Tibial artery (tissue), 4 donors: ENCODE data around the gene UBC.
"Not testable (repeated sequence)": the region's sequence is repeated elsewhere in the genome, so short reads cannot be mapped to it uniquely, and the experiment has no call there.

Experiments
- DNase-seq, 2 donors: peaks; one replicate each; pipeline ENCODE4 v3.0.0-alpha.2; 2019
- H3K27ac ChIP-seq, 2 donors: fragments of 200-600 bp; sonication (generic) in 1 of 2; 1 replicate in 1 of 2; 2 replicates in 1 of 2; pipeline ENCODE4 v1.5.1; 2018 to 2019; ENCODE audit warnings: mild to moderate bottlenecking in 1 of 2
- H3K27me3 ChIP-seq, 2 donors: fragments of 200-600 bp; sonication (generic) in 1 of 2; one replicate each; pipeline versions ENCODE4 v1.5.1 to v1.6.0; 2016 to 2019
- H3K36me3 ChIP-seq, 3 donors: fragments of 200-600 bp; sonication (generic) in 2 of 3; one replicate each; pipeline ENCODE4 v1.5.1; 2016 to 2019; ENCODE audit warnings: mild to moderate bottlenecking in 2 of 3
- H3K4me1 ChIP-seq, 4 donors: fragments of 200-600 bp; sonication (generic) in 2 of 4; 1 replicate in 3 of 4; 2 replicates in 1 of 4; pipeline ENCODE4 v1.5.1; 2016 to 2019
- H3K4me3 ChIP-seq, 2 donors: fragments of 200-600 bp; sonication (generic) in 1 of 2; 1 replicate in 1 of 2; 2 replicates in 1 of 2; pipeline ENCODE4 v1.5.1; 2018 to 2019; ENCODE audit warnings: mild to moderate bottlenecking in 2 of 2
- H3K9me3 ChIP-seq, 3 donors: fragments of 200-600 bp; sonication (generic) in 1 of 3; one replicate each; pipeline ENCODE4 v1.5.1; 2016 to 2019
- intact Hi-C: fragments of 100-400 bp; cut with DNase I; formaldehyde crosslinking; loops from one replicate; pipeline ENCODE4 v1.15.0; 2023; ENCODE audit warnings: low total_unique reads
- TF ChIP-seq, protein P1 (sequence below), 2 experiments: fragments of 200-600 bp in 1 of 2; fragments of 450-650 bp in 1 of 2; IDR thresholded peaks; one replicate each; pipeline ENCODE4 v1.5.1; 2017 to 2019; ENCODE audit warnings: antibody characterized with exemption in 2 of 2, mild to moderate bottlenecking in 1 of 2, moderate library complexity in 1 of 2

UBC gene

DNA sequence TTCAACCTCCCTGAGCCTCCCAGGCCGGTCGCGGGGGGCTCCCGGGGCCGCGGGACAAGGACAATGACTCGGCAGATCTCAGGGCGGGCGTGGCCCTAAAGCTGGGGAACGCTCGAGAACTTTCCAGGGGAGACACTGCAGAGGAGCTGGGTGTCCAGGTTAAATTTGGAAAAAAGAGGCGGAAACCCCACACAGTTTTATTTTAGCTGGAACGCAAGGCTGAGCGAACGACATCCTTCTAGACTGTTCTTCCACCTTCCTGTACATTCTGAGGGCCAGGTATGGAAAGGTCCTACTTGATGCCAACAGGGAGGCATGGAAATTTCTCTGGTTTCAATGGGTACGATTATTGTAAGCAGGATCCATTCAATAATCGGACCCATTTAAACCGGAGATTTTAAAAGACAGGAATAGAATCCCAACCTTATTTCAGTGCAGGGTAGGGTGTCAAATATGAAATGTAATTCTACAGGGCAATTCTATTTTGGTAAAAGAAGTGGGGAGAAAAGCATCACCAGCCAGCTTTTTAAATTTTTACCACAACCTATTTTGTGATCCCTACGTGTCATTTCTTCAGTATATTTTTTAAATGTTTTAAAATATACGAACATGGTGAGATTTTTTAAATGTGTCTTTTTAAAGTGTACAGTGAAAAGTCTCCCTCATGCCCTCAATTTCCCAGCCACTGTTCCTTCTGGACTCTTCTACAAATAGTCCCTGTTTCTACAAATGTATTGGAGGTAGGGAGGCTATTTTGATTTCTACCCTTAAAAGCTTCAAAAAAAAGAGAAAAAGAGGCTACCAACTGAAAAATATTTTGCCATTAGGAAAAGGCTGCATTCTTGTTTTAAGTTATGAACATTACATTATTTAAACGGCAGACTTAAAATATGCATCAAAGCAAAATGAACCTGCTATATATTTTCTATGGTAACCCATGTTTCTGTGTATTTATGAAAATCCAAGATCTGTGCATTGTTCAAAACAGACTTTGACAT, 1.1 kb upstream of the UBC start:
- Histone ChIP-seq H3K9me3 (peaks cover 0 to 5% (median 0%) of the 10 kb centered on the region in 3 donors), H3K4me3 (peak overlapping the region; percentile 79 to 83), H3K36me3 (peaks cover 28 to 34% (median 31%) of the 10 kb centered on the region in 3 donors), H3K27me3 (no peaks in the 10 kb centered on the region), H3K27ac (peak overlapping the region; percentile 97 to 100), H3K4me1 (peaks cover 0 to 50% (median 33%) of the 10 kb centered on the region in 4 donors)
- peak; percentile 57 to 84 for DNase-seq
- TF ChIP-seq, protein P1, sequence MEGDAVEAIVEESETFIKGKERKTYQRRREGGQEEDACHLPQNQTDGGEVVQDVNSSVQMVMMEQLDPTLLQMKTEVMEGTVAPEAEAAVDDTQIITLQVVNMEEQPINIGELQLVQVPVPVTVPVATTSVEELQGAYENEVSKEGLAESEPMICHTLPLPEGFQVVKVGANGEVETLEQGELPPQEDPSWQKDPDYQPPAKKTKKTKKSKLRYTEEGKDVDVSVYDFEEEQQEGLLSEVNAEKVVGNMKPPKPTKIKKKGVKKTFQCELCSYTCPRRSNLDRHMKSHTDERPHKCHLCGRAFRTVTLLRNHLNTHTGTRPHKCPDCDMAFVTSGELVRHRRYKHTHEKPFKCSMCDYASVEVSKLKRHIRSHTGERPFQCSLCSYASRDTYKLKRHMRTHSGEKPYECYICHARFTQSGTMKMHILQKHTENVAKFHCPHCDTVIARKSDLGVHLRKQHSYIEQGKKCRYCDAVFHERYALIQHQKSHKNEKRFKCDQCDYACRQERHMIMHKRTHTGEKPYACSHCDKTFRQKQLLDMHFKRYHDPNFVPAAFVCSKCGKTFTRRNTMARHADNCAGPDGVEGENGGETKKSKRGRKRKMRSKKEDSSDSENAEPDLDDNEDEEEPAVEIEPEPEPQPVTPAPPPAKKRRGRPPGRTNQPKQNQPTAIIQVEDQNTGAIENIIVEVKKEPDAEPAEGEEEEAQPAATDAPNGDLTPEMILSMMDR (IDR thresholded peaks at IDR 0.05), result no peak
- intact Hi-C loops, result no loop called here

DNA sequence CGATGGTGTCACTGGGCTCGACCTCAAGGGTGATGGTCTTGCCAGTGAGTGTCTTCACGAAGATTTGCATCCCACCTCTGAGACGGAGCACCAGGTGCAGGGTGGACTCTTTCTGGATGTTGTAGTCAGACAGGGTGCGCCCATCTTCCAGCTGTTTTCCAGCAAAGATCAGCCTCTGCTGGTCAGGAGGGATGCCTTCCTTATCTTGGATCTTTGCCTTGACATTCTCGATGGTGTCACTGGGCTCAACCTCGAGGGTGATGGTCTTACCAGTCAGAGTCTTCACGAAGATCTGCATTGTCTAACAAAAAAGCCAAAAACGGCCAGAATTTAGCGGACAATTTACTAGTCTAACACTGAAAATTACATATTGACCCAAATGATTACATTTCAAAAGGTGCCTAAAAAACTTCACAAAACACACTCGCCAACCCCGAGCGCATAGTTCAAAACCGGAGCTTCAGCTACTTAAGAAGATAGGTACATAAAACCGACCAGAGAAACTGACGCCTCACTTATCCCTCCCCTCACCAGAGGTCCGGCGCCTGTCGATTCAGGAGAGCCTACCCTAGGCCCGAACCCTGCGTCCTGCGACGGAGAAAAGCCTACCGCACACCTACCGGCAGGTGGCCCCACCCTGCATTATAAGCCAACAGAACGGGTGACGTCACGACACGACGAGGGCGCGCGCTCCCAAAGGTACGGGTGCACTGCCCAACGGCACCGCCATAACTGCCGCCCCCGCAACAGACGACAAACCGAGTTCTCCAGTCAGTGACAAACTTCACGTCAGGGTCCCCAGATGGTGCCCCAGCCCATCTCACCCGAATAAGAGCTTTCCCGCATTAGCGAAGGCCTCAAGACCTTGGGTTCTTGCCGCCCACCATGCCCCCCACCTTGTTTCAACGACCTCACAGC, 717 bp downstream of the UBC start:
- H3K27ac ChIP-seq, result peak overlapping the region; percentile 97 to 100
- H3K36me3 ChIP-seq, result peaks cover 30 to 36% (median 33%) of the 10 kb centered on the region in 3 donors
- H3K9me3 ChIP-seq, result peaks cover 0 to 5% (median 0%) of the 10 kb centered on the region in 3 donors
- H3K4me1 ChIP-seq, result peaks cover 0 to 54% (median 32%) of the 10 kb centered on the region in 4 donors
- TF ChIP-seq, protein P1 (IDR thresholded peaks at IDR 0.05), result peak; percentile 45 to 48
- H3K4me3 ChIP-seq, result peak overlapping the region; percentile 79 to 83
- DNase-seq, result peak; percentile 84 to 90
- no peaks in the 10 kb centered on the region for H3K27me3 ChIP-seq
- intact Hi-C loops, result no loop called here

DNA sequence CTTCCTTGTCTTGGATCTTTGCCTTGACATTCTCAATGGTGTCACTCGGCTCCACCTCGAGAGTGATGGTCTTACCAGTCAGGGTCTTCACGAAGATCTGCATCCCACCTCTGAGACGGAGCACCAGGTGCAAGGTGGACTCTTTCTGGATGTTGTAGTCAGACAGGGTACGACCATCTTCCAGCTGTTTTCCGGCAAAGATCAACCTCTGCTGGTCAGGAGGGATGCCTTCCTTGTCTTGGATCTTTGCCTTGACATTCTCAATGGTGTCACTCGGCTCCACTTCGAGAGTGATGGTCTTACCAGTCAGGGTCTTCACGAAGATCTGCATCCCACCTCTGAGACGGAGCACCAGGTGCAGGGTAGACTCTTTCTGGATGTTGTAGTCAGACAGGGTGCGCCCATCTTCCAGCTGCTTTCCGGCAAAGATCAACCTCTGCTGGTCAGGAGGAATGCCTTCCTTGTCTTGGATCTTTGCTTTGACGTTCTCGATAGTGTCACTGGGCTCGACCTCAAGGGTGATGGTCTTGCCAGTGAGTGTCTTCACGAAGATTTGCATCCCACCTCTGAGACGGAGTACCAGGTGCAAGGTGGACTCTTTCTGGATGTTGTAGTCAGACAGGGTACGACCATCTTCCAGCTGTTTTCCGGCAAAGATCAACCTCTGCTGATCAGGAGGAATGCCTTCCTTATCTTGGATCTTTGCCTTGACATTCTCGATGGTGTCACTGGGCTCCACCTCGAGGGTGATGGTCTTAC, 1.7 kb downstream of the UBC start:
- peaks cover 30 to 36% (median 33%) of the 10 kb centered on the region in 3 donors for H3K36me3 ChIP-seq
- peaks cover 0 to 44% (median 25%) of the 10 kb centered on the region in 4 donors for H3K4me1 ChIP-seq
- H3K4me3 ChIP-seq, result peak overlapping the region; percentile 79 to 83
- intact Hi-C loops, H3K27me3 ChIP-seq, H3K9me3 ChIP-seq, DNase-seq: not testable (repeated sequence)
- H3K27ac ChIP-seq, result peak overlapping the region; percentile 97 to 100

DNA sequence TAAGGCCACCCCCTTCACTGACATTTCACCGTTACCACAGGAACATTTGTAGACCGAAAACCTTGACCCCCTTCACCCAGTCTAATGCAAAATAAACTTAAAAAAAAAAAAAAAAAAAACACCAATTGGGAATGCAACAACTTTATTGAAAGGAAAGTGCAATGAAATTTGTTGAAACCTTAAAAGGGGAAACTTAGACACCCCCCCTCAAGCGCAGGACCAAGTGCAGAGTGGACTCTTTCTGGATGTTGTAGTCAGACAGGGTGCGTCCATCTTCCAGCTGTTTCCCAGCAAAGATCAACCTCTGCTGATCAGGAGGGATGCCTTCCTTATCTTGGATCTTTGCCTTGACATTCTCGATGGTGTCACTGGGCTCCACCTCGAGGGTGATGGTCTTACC, 2.9 kb downstream of the UBC start:
- Histone ChIP-seq H3K4me3 (peak overlapping the region; percentile 36 to 44), H3K27ac (peak overlapping the region; percentile 1 to 57), H3K36me3 (peaks cover 30 to 36% (median 33%) of the 10 kb centered on the region in 3 donors), H3K4me1 (peaks cover 0 to 42% (median 23%) of the 10 kb centered on the region in 4 donors)
- intact Hi-C loops, H3K27me3 ChIP-seq, DNase-seq, H3K9me3 ChIP-seq: not testable (repeated sequence)

DNA sequence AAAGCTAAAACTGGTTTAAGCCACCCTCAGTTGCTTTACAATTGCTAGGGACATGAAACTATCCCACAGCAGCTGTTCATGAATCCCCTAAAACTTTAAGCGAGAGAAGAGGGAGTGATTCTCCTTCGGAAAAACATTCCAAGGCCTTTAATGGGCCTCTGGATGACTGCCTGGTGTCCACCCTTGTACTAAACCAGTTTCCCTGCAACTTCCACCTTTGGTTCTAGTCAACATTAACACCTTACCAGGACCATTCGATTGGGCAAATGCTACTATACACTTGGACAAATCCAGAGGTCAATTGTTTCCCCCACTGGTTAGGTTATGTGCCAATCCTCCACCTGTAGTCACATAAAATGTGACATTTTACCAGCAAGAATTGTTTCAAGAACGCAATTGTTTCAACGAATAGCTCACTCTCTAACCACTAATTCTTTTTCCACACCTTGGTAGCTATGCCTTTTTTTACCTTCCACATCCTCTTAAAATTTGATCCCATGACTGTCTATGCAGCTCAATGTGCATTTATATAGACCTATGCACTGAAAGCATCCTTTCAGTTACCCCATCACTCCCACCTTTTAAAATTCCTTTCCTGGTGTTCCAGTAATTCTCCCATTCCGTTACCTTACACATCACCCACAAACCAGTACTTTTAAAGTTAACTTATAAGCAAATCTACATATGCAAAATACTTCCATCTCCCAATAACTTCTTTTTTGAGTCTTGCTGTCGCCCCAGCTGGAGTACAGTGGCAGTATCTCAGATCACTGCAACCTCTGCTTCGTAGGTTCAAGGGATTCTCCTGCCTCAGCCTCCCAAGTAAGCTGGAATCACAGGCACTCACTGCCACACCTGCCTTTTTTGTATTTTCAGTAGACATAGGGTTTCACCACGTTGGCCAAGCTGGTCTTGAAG, 3.6 kb downstream of the UBC start:
- peaks cover 0 to 40% (median 21%) of the 10 kb centered on the region in 4 donors for H3K4me1 ChIP-seq
- TF ChIP-seq, protein P1 (IDR thresholded peaks at IDR 0.05), result no peak
- H3K27ac ChIP-seq, result peak overlapping the region; percentile 1 to 57
- peaks cover 0 to 5% (median 0%) of the 10 kb centered on the region in 3 donors for H3K9me3 ChIP-seq
- intact Hi-C loops, result no loop called here
- no peak for DNase-seq
- H3K36me3 ChIP-seq, result peaks cover 30 to 36% (median 33%) of the 10 kb centered on the region in 3 donors
- H3K27me3 ChIP-seq, result no peaks in the 10 kb centered on the region
- peak overlapping the region; percentile 36 to 44 for H3K4me3 ChIP-seq
